Bronchial smooth muscle cell (primary cell): ENCODE measurements around the gene E2F7. TPM values are rescaled to one million over a fixed set of nuclear protein-coding genes. Genes with fewer than 3 reads are reported as not detected.

Source experiments
- total RNA-seq: library from RNA; depleted of rRNA; stranded (reverse); fragments of >200 nt; gene quantifications from 2 replicates; pipeline ENCODE4 v1.2.1, GENCODE V29; 2014

E2F7 gene
- total RNA-seq, result 1.6 and 2.2 TPM in 2 replicates

GRCh38 chr12:77065361-77066204, at the start of gene E2F7:
Gene E2F7, minus strand, starts transcription at chr12:77065569. Its CDS starts 934 bp downstream, at chr12:77064635.

Other genes with a start within 250 kb of the E2F7 start
- gene CSRP2, start 186.6 kb downstream of the E2F7 start, total RNA-seq, result 4.4 and 4.6 TPM in 2 replicates